MM.1S (cell line): ENCODE results near the gene SLAIN1.

Experiments used
- DNase-seq: peaks from one replicate; pipeline ENCODE4 v3.0.0-alpha.2; 2015
- H2AFZ ChIP-seq: fragments of 300-600 bp; sonication (generic); 2 replicates; pipeline ENCODE4 v1.6.0; 2016; ENCODE audit warnings: antibody characterized with exemption, low read length
- H3F3A ChIP-seq: fragments of 300-600 bp; sonication (generic); 2 replicates; pipeline ENCODE4 v1.6.1; 2016; ENCODE audit warnings: mild to moderate bottlenecking, antibody characterized with exemption, low read length, moderate library complexity, mixed read lengths; ENCODE audit not compliant: insufficient read depth
- H3K27ac ChIP-seq: fragments of 300-600 bp; sonication (generic); 2 replicates; pipeline ENCODE4 v1.5.1; 2016; ENCODE audit warnings: mild to moderate bottlenecking, low read length
- H3K27me3 ChIP-seq: fragments of 300-600 bp; sonication (generic); replicated peaks from 2 replicates; pipeline ENCODE4 v1.6.0; 2016; ENCODE audit warnings: low read length; ENCODE audit not compliant: insufficient read depth
- H3K36me3 ChIP-seq: fragments of 300-600 bp; sonication (generic); replicated peaks from 2 replicates; pipeline ENCODE4 v1.6.1; 2016; ENCODE audit warnings: mild to moderate bottlenecking, low read length, mixed read lengths; ENCODE audit not compliant: insufficient read depth
- H3K4me1 ChIP-seq: fragments of 300-600 bp; sonication (generic); 2 replicates; pipeline ENCODE4 v1.6.1; 2016; ENCODE audit warnings: low read length, mixed read lengths
- H3K4me2 ChIP-seq: fragments of 300-600 bp; sonication (generic); 2 replicates; pipeline ENCODE4 v1.6.0; 2016; ENCODE audit warnings: low read depth, low read length
- H3K4me3 ChIP-seq: fragments of 300-600 bp; sonication (generic); 2 replicates; pipeline ENCODE4 v1.5.1; 2016; ENCODE audit warnings: low read length, mixed read lengths
- H3K79me2 ChIP-seq: fragments of 300-600 bp; sonication (generic); 2 replicates; pipeline ENCODE4 v1.6.1; 2016; ENCODE audit warnings: mixed run types, low read length, mixed read lengths
- H3K9ac ChIP-seq: fragments of 300-600 bp; sonication (generic); 2 replicates; pipeline ENCODE4 v1.6.1; 2016; ENCODE audit warnings: low read length, mixed read lengths
- H3K9me2 ChIP-seq: fragments of 300-600 bp; sonication (generic); replicated peaks from 2 replicates; pipeline ENCODE4 v1.6.1; 2016; ENCODE audit warnings: mild to moderate bottlenecking, low read length, mixed read lengths; ENCODE audit not compliant: insufficient read depth
- H3K9me3 ChIP-seq: fragments of 300-600 bp; sonication (generic); replicated peaks from 2 replicates; pipeline ENCODE4 v1.6.1; 2016; ENCODE audit warnings: mild to moderate bottlenecking, low read length, mixed read lengths; ENCODE audit not compliant: insufficient read depth
- H4K20me1 ChIP-seq: fragments of 300-600 bp; sonication (generic); 2 replicates; pipeline ENCODE4 v1.6.1; 2016; ENCODE audit warnings: mild to moderate bottlenecking, low read length, moderate library complexity, mixed read lengths; ENCODE audit not compliant: insufficient read depth
- EZH2 ChIP-seq: fragments of 300-600 bp; sonication (generic); optimal IDR thresholded peaks from 2 replicates; pipeline ENCODE3; 2017; ENCODE audit warnings: low read depth, mild to moderate bottlenecking, antibody characterized with exemption, low read length, mixed read lengths
- EZH2phosphoT487 ChIP-seq: fragments of 300-600 bp; sonication (generic); IDR thresholded peaks from 2 replicates; pipeline ENCODE4 v1.6.1; 2018; ENCODE audit warnings: antibody characterized with exemption, low read length
- TF ChIP-seq, protein P1 (sequence below): fragments of 300-600 bp; sonication (generic); IDR thresholded peaks from 2 replicates; pipeline ENCODE4 v1.5.1; 2016; ENCODE audit warnings: antibody characterized with exemption, low read length, mixed read lengths

The SLAIN1 gene

GRCh38 chr13:77692746-77693448, 4.6 kb upstream of the SLAIN1 start:
- no peak overlapping the region for H2AFZ ChIP-seq
- H3K4me1 ChIP-seq, result peaks cover 12% of the 10 kb centered on the region
- TF ChIP-seq EZH2 (no peak), EZH2phosphoT487 (no peak)
- TF ChIP-seq, protein P1, sequence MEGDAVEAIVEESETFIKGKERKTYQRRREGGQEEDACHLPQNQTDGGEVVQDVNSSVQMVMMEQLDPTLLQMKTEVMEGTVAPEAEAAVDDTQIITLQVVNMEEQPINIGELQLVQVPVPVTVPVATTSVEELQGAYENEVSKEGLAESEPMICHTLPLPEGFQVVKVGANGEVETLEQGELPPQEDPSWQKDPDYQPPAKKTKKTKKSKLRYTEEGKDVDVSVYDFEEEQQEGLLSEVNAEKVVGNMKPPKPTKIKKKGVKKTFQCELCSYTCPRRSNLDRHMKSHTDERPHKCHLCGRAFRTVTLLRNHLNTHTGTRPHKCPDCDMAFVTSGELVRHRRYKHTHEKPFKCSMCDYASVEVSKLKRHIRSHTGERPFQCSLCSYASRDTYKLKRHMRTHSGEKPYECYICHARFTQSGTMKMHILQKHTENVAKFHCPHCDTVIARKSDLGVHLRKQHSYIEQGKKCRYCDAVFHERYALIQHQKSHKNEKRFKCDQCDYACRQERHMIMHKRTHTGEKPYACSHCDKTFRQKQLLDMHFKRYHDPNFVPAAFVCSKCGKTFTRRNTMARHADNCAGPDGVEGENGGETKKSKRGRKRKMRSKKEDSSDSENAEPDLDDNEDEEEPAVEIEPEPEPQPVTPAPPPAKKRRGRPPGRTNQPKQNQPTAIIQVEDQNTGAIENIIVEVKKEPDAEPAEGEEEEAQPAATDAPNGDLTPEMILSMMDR, result no peak
- H3K27ac ChIP-seq, result no peak overlapping the region
- H3K4me2 ChIP-seq, result no peak overlapping the region
- H3K36me3 ChIP-seq, result no peaks in the 10 kb centered on the region
- no peaks in the 10 kb centered on the region for H4K20me1 ChIP-seq
- peaks cover 9% of the 10 kb centered on the region for H3F3A ChIP-seq
- H3K4me3 ChIP-seq, result no peak overlapping the region
- no peak for DNase-seq
- no peaks in the 10 kb centered on the region for H3K27me3 ChIP-seq
- H3K9ac ChIP-seq, result no peak overlapping the region
- H3K79me2 ChIP-seq, result no peaks in the 10 kb centered on the region
- no peaks in the 10 kb centered on the region for H3K9me2 ChIP-seq
- no peaks in the 10 kb centered on the region for H3K9me3 ChIP-seq

DNA sequence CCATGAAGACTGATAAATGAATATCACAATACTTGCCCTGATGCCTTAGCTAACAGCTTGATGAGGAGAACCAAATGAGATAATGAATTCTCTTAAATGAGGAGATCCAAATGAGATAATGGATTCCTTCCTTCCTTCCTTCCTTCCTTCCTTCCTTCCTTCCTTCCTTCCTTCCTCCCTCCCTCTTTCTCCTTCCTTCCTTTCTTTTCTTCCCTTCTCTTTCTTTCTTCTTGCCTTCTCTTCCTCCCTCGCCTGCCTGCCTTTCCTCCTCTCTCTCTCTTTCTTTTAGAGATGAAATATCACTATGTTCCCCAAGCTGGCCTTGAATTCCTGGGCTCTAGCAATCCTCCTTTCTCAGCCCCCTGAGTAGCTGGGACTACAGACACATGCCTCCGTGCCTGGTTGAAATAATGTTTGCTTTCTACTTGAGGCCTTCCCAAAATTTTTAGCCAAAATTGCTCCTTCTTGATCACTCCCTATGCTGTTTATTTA, 4.0 kb upstream of the SLAIN1 start:
- Histone ChIP-seq H3F3A (peaks cover 9% of the 10 kb centered on the region), H3K27me3 (no peaks in the 10 kb centered on the region), H3K4me1 (peaks cover 12% of the 10 kb centered on the region), H3K27ac (no peak overlapping the region), H3K9ac (no peak overlapping the region), H3K9me2 (no peaks in the 10 kb centered on the region), H3K36me3 (no peaks in the 10 kb centered on the region), H3K4me3 (no peak overlapping the region), H3K4me2 (no peak overlapping the region), H3K9me3 (no peaks in the 10 kb centered on the region), H4K20me1 (no peaks in the 10 kb centered on the region), H3K79me2 (peaks cover 2% of the 10 kb centered on the region), H2AFZ (no peak overlapping the region)
- no peak for TF ChIP-seq EZH2phosphoT487
- TF ChIP-seq EZH2, result no peak
- TF ChIP-seq, protein P1, result no peak
- DNase-seq, result no peak

GRCh38 chr13:77696006-77696878, 1.2 kb upstream of the SLAIN1 start:
- no peak for TF ChIP-seq EZH2
- TF ChIP-seq, protein P1, result no peak
- no peak for TF ChIP-seq EZH2phosphoT487
- Histone ChIP-seq H4K20me1 (no peaks in the 10 kb centered on the region), H3K9me2 (no peaks in the 10 kb centered on the region), H3K9ac (peak overlapping the region; percentile 46; the same call in 1 of the 2 replicates), H3K9me3 (no peaks in the 10 kb centered on the region), H3K4me1 (peaks cover 26% of the 10 kb centered on the region), H3K4me2 (peak overlapping the region; percentile 83), H3K4me3 (peak overlapping the region; percentile 70; the same call in 1 of the 2 replicates), H3F3A (peaks cover 17% of the 10 kb centered on the region), H3K36me3 (no peaks in the 10 kb centered on the region), H3K79me2 (peaks cover 29% of the 10 kb centered on the region), H3K27me3 (no peaks in the 10 kb centered on the region), H3K27ac (no peak overlapping the region), H2AFZ (no peak overlapping the region)
- DNase-seq, result peak; percentile 14
